SK-N-SH (cell line): ENCODE measurements around the gene ZNF888.

Source experiments
- CHD2 ChIP-seq: fragments of 150-350 bp; IDR thresholded peaks from 2 replicates; pipeline ENCODE4 v1.6.1; 2018; ENCODE audit warnings: low read length; ENCODE audit not compliant: partially characterized antibody
- EZH2phosphoT487 ChIP-seq: fragments of 200-600 bp; sonication (generic); IDR thresholded peaks from 2 replicates; pipeline ENCODE4 v1.6.1; 2017; ENCODE audit warnings: low read depth, mixed run types, mild to moderate bottlenecking, antibody characterized with exemption, moderate library complexity, borderline replicate concordance
- MXI1 ChIP-seq: IDR thresholded peaks from 2 replicates; pipeline ENCODE4 v1.6.1; 2012; ENCODE audit warnings: mild to moderate bottlenecking, low read depth, low read length, improper control_type of control experiment
- NFIC ChIP-seq: IDR thresholded peaks from 2 replicates; pipeline ENCODE4 v1.4.0; 2012; ENCODE audit warnings: borderline replicate concordance
- POLR2AphosphoS5 ChIP-seq: IDR thresholded peaks from 2 replicates; pipeline ENCODE4 v1.6.1; 2012; ENCODE audit warnings: low read depth, low read length
- RAD21 ChIP-seq: IDR thresholded peaks from 2 replicates; pipeline ENCODE4 v1.6.1; 2012; ENCODE audit warnings: mild to moderate bottlenecking, low read length
- RFX5 ChIP-seq: IDR thresholded peaks from 2 replicates; pipeline ENCODE4 v1.6.1; 2012; ENCODE audit warnings: mild to moderate bottlenecking, improper control_type of control experiment, low read length
- SIN3A ChIP-seq: IDR thresholded peaks from 2 replicates; pipeline ENCODE4 v1.6.1; 2012; ENCODE audit warnings: low read depth, mild to moderate bottlenecking, low read length, moderate library complexity, borderline replicate concordance
- SMC3 ChIP-seq: IDR thresholded peaks from 2 replicates; pipeline ENCODE4 v1.6.1; 2012; ENCODE audit warnings: low read depth, low read length, improper control_type of control experiment
- TAF1 ChIP-seq: IDR thresholded peaks from 2 replicates; pipeline ENCODE4 v1.6.1; 2012; ENCODE audit warnings: low read depth, mild to moderate bottlenecking, low read length, moderate library complexity, borderline replicate concordance
- YY1 ChIP-seq: IDR thresholded peaks from 2 replicates; pipeline ENCODE4 v1.4.0; 2012; ENCODE audit warnings: low read depth, mild to moderate bottlenecking
- TF ChIP-seq, protein P1 (sequence below): fragments of 200-600 bp; sonication (generic); IDR thresholded peaks from 2 replicates; pipeline ENCODE4 v1.6.1; 2017; ENCODE audit warnings: antibody characterized with exemption, mild to moderate bottlenecking, moderate library complexity
- TF ChIP-seq, protein P2 (sequence below): IDR thresholded peaks from 2 replicates; pipeline ENCODE4 v1.4.0; 2012; ENCODE audit warnings: low read depth
- TF ChIP-seq, protein P3 (sequence below): IDR thresholded peaks from 2 replicates; pipeline ENCODE4 v1.4.0; 2012; ENCODE audit warnings: low read depth, borderline replicate concordance

DNA sequence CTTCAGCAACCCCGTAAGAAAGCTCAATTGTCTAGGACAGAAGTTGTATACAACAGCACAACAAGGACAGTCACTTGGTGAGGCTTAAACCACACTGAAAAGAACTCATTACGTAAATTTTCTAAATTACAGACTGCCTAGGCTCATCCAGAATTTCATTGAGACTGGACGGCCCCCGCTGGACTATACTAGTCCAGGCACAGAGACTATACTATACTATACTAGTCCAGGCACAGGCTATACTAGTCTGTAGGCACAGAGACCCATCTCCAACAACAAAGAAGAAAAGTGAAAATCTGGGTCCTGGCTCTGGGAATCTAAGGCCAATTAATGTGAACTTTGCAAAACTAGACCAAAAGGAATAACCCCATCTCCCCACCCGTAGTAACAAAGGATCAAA lies 38.8 kb upstream of the ZNF888 start:
- no peak for TF ChIP-seq EZH2phosphoT487
- TF ChIP-seq SMC3, result no peak
- TF ChIP-seq, protein P1, sequence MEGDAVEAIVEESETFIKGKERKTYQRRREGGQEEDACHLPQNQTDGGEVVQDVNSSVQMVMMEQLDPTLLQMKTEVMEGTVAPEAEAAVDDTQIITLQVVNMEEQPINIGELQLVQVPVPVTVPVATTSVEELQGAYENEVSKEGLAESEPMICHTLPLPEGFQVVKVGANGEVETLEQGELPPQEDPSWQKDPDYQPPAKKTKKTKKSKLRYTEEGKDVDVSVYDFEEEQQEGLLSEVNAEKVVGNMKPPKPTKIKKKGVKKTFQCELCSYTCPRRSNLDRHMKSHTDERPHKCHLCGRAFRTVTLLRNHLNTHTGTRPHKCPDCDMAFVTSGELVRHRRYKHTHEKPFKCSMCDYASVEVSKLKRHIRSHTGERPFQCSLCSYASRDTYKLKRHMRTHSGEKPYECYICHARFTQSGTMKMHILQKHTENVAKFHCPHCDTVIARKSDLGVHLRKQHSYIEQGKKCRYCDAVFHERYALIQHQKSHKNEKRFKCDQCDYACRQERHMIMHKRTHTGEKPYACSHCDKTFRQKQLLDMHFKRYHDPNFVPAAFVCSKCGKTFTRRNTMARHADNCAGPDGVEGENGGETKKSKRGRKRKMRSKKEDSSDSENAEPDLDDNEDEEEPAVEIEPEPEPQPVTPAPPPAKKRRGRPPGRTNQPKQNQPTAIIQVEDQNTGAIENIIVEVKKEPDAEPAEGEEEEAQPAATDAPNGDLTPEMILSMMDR, result no peak
- no peak for TF ChIP-seq CHD2
- TF ChIP-seq, protein P2, sequence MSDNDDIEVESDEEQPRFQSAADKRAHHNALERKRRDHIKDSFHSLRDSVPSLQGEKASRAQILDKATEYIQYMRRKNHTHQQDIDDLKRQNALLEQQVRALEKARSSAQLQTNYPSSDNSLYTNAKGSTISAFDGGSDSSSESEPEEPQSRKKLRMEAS, result no peak
- TF ChIP-seq POLR2AphosphoS5, result no peak
- no peak for TF ChIP-seq MXI1
- TF ChIP-seq NFIC, result no peak
- TF ChIP-seq RAD21, result no peak
- TF ChIP-seq, protein P3, sequence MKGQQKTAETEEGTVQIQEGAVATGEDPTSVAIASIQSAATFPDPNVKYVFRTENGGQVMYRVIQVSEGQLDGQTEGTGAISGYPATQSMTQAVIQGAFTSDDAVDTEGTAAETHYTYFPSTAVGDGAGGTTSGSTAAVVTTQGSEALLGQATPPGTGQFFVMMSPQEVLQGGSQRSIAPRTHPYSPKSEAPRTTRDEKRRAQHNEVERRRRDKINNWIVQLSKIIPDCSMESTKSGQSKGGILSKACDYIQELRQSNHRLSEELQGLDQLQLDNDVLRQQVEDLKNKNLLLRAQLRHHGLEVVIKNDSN, result no peak
- TF ChIP-seq TAF1, result no peak
- no peak for TF ChIP-seq RFX5
- TF ChIP-seq SIN3A, result no peak
- no peak for TF ChIP-seq YY1
